DOHH2 (cell line): Measurements from ENCODE around the gene ARRDC2.
A peak's percentile ranks its signal among the peaks of the same experiment; 100 is the strongest.

ENCODE experiments used
- H3F3A ChIP-seq: fragments of 200-600 bp; sonication (generic), shearing (Covaris generic); 2 replicates; pipeline ENCODE4 v1.6.0; 2016; ENCODE audit warnings: antibody characterized with exemption, mild to moderate bottlenecking; ENCODE audit not compliant: control insufficient read depth, insufficient read depth
- H3K27ac ChIP-seq: fragments of 200-600 bp; sonication (generic); 2 replicates; pipeline ENCODE4 v1.5.1; 2014; ENCODE audit warnings: low read depth, mild to moderate bottlenecking, low read length, moderate library complexity
- H3K27me3 ChIP-seq: fragments of 200-600 bp; sonication (generic); 2 replicates; pipeline ENCODE4 v1.6.1; 2014; ENCODE audit warnings: mild to moderate bottlenecking, low read length, mixed read lengths; ENCODE audit not compliant: control insufficient read depth
- H3K36me3 ChIP-seq: fragments of 200-600 bp; sonication (generic); 2 replicates; pipeline ENCODE4 v1.6.1; 2014; ENCODE audit warnings: mild to moderate bottlenecking, low read length, moderate library complexity, mixed read lengths; ENCODE audit not compliant: control insufficient read depth
- H3K4me1 ChIP-seq: fragments of 200-600 bp; sonication (generic); 2 replicates; pipeline ENCODE4 v1.6.1; 2014; ENCODE audit warnings: mild to moderate bottlenecking, low read length, mixed read lengths; ENCODE audit not compliant: control insufficient read depth
- H3K4me2 ChIP-seq: fragments of 200-600 bp; sonication (generic); 2 replicates; pipeline ENCODE4 v1.6.0; 2014; ENCODE audit warnings: mild to moderate bottlenecking, low read length, moderate library complexity
- H3K4me3 ChIP-seq: fragments of 200-600 bp; sonication (generic); 2 replicates; pipeline ENCODE4 v1.5.1; 2014; ENCODE audit warnings: mild to moderate bottlenecking, low read length, mixed read lengths
- H3K79me2 ChIP-seq: fragments of 200-600 bp; sonication (generic); 2 replicates; pipeline ENCODE4 v1.6.1; 2014; ENCODE audit warnings: mild to moderate bottlenecking, low read length, mixed read lengths; ENCODE audit not compliant: control insufficient read depth
- H3K9me2 ChIP-seq: fragments of 200-600 bp; sonication (generic); replicated peaks from 2 replicates; pipeline ENCODE4 v1.6.1; 2014; ENCODE audit warnings: mild to moderate bottlenecking, low read length, mixed read lengths; ENCODE audit not compliant: control insufficient read depth
- H3K9me3 ChIP-seq: fragments of 200-600 bp; sonication (generic); 2 replicates; pipeline ENCODE4 v1.6.1; 2014; ENCODE audit warnings: antibody characterized with exemption, low read length, mixed read lengths; ENCODE audit not compliant: control insufficient read depth, insufficient read depth
- H4K20me1 ChIP-seq: fragments of 200-600 bp; sonication (generic); 2 replicates; pipeline ENCODE4 v1.6.0; 2014; ENCODE audit warnings: low read depth, mild to moderate bottlenecking, antibody characterized with exemption, low read length, moderate library complexity; ENCODE audit not compliant: control insufficient read depth, insufficient read depth
- CTCF ChIP-seq: fragments of 200-600 bp; sonication (generic); IDR thresholded peaks from one replicate; pipeline ENCODE4 v1.5.1; 2014; ENCODE audit warnings: antibody characterized with exemption, mild to moderate bottlenecking, low read depth, low read length; ENCODE audit not compliant: poor library complexity, severe bottlenecking
- EZH2phosphoT487 ChIP-seq: fragments of 200-600 bp; sonication (generic); IDR thresholded peaks from 2 replicates; pipeline ENCODE4 v1.6.1; 2017; ENCODE audit warnings: borderline replicate concordance, mild to moderate bottlenecking, antibody characterized with exemption, low read length, moderate library complexity, mixed read lengths

Gene ARRDC2

GRCh38 chr19:18020212-18021085 is 12.5 kb downstream of the ARRDC2 start:
- no peak overlapping the region for H3K4me2 ChIP-seq

GRCh38 chr19:18021121-18021755 is 13.3 kb downstream of the ARRDC2 start:
- Histone ChIP-seq H3K4me3 (peak overlapping the region; percentile 74), H3K4me1 (peaks cover 40% of the 10 kb centered on the region), H3K27ac (no peak overlapping the region), H3F3A (0 out of 2 replicates have a peak, but pooled peaks cover 4% of the 10 kb centered on the region), H3K9me3 (no peaks in the 10 kb centered on the region), H3K36me3 (no peaks in the 10 kb centered on the region), H3K79me2 (peaks cover 21% of the 10 kb centered on the region), H4K20me1 (no peaks in the 10 kb centered on the region), H3K9me2 (no peaks in the 10 kb centered on the region), H3K4me2 (peak overlapping the region; percentile 97), H3K27me3 (no peaks in the 10 kb centered on the region)
- TF ChIP-seq EZH2phosphoT487 (no peak), CTCF (no peak)

More at GRCh38 chr19:18020212-18021085, 12.5 kb downstream of the ARRDC2 start:
- H3K27ac ChIP-seq = no peak overlapping the region
- TF ChIP-seq CTCF = no peak
- H3K36me3 ChIP-seq = peaks cover 3% of the 10 kb centered on the region
- no peaks in the 10 kb centered on the region for H4K20me1 ChIP-seq
- H3K9me2 ChIP-seq = no peaks in the 10 kb centered on the region
- peaks cover 21% of the 10 kb centered on the region for H3K79me2 ChIP-seq
- no peaks in the 10 kb centered on the region for H3K27me3 ChIP-seq
- H3K9me3 ChIP-seq = no peaks in the 10 kb centered on the region
- H3F3A ChIP-seq = peaks cover 5% of the 10 kb centered on the region
- H3K4me3 ChIP-seq = no peak overlapping the region
- H3K4me1 ChIP-seq = peaks cover 44% of the 10 kb centered on the region

GRCh38 chr19:18023622-18024251 is 15.8 kb downstream of the ARRDC2 start:
- peaks cover 21% of the 10 kb centered on the region for H3K79me2 ChIP-seq
- TF ChIP-seq CTCF = no peak
- TF ChIP-seq EZH2phosphoT487 = no peak
- peak overlapping the region; percentile 60 for H3K27ac ChIP-seq
- H3F3A ChIP-seq = peaks cover 5% of the 10 kb centered on the region
- H3K4me3 ChIP-seq = peak overlapping the region; percentile 74
- no peaks in the 10 kb centered on the region for H3K9me2 ChIP-seq
- no peaks in the 10 kb centered on the region for H3K27me3 ChIP-seq
- no peaks in the 10 kb centered on the region for H3K9me3 ChIP-seq
- H3K4me1 ChIP-seq = peaks cover 39% of the 10 kb centered on the region
- H3K4me2 ChIP-seq = peak overlapping the region; percentile 97
- no peaks in the 10 kb centered on the region for H3K36me3 ChIP-seq
- H4K20me1 ChIP-seq = no peaks in the 10 kb centered on the region
